Measurements from ENCODE around the gene HCFC2.
"Not testable (repeated sequence)": the region's sequence is repeated elsewhere in the genome, so short reads cannot be mapped to it uniquely, and the experiment has no call there.

HCFC2 gene

DNA sequence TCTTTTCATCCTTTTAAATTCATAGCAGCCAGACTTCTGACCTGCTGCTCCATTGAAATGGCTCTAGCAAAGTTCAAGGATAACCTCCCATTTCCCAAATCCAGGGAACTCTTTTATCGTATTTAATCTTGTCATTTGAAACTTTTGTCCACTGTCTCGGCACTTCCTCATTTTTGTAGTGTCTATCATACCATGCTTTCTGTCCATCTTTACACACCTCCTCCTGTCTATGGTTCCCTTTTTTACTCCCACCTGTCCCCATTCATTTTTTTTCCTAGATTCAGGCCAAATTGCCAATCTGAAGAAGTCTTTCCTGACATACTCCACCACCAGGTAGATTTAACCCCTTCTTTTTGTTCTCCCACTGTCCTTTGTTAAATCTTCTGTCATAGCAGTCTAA, 42.6 kb downstream of the HCFC2 start:
- FAIRE-seq (no peak), DNase-seq (ENCODE audit: insufficient read length, low spot score) (no peak)
- no peak for TF ChIP-seq CTCF (IDR thresholded peaks at IDR 0.05; ENCODE audit: insufficient read depth, missing control alignments)

- FAIRE-seq (peak; percentile 93), DNase-seq (ENCODE audit: insufficient read length, low spot score) (peak; percentile 26)
- peak; percentile 97 for TF ChIP-seq CTCF (IDR thresholded peaks at IDR 0.05; ENCODE audit: insufficient read depth, missing control alignments)
Measured at GRCh38 chr12:104108755-104109445, 44.6 kb downstream of the HCFC2 start.

GRCh38 chr12:104109446-104110271, 45.3 kb downstream of the HCFC2 start:
- FAIRE-seq (no peak), DNase-seq (ENCODE audit: insufficient read length, low spot score) (no peak)
- no peak for TF ChIP-seq CTCF (IDR thresholded peaks at IDR 0.05; ENCODE audit: insufficient read depth, missing control alignments)

- not testable (repeated sequence) for DNase-seq (ENCODE audit: insufficient read length, low spot score); FAIRE-seq
Measured at GRCh38 chr12:104114834-104115586, 50.7 kb downstream of the HCFC2 start.

GRCh38 chr12:104115587-104115975, 51.2 kb downstream of the HCFC2 start:
- no peak for DNase-seq (ENCODE audit: insufficient read length, low spot score)
- no peak for TF ChIP-seq CTCF (IDR thresholded peaks at IDR 0.05; ENCODE audit: insufficient read depth, missing control alignments)
- FAIRE-seq, result no peak

DNA sequence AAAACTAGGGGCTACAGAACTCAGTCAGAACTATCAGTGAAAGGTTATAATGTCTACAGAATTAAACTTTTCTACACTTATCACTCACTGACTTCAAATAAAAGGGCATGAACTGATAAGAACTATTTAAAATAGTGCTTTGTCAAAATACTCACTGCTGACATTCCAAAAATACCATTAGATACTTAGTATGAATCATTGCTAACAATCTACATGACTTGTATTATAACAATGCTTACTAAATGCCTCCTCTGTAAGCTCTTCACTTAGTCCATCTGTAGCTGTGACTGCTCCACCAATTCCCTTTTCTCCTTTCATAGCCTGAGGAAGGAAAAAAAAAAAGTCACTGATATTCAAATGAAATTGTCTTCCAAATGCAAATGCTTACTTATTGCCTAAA, 56.7 kb downstream of the HCFC2 start:
- DNase-seq (ENCODE audit: insufficient read length, low spot score) (no peak), FAIRE-seq (no peak)
- no peak for TF ChIP-seq CTCF (IDR thresholded peaks at IDR 0.05; ENCODE audit: insufficient read depth, missing control alignments)

- FAIRE-seq (no peak), DNase-seq (ENCODE audit: insufficient read length, low spot score) (no peak)
- TF ChIP-seq CTCF (IDR thresholded peaks at IDR 0.05; ENCODE audit: insufficient read depth, missing control alignments), result no peak
Measured at GRCh38 chr12:104122298-104122697, 58.0 kb downstream of the HCFC2 start.

Measured in D721Med (cell line).